ENCODE results near the gene SUMO3. TPM values are rescaled to one million over a fixed set of nuclear protein-coding genes. Genes with fewer than 3 reads are reported as not detected.

SUMO3 gene
- total and polyA plus RNA-seq, 2 donors (not counting 3 experiments of a cell fraction or from before 2014, with no cell fraction given) = 102 to 123 TPM

- no peaks in the 10 kb centered on the region for H3K9me3 ChIP-seq (replicated peaks; ENCODE audit: control insufficient read depth, insufficient read depth, low read length)
- H3K36me3 ChIP-seq (ENCODE audit: control insufficient read depth in 2 of 2, extremely low read depth in 1 of 2, insufficient read depth in 2 of 2, low read length in 2 of 2) = peaks cover 2 to 5% of the 10 kb centered on the region in 2 experiments
- ChIA-PET CTCF (interaction anchor here (0.8 to 1.9 kb wide), 3 partner anchors 10 to 279 kb away, joined by 3 to 9 read pairs (median 4); no protein-coding TSS in a partner anchor), POLR2A (no interaction called here)
- H3K27me3 ChIP-seq (ENCODE audit: control insufficient read depth in 2 of 2, insufficient read depth in 2 of 2, low read length in 2 of 2) = no peaks in the 10 kb centered on the region
- intact Hi-C loops (cut with micrococcal nuclease) = no loop called here
- H3K79me2 ChIP-seq (ENCODE audit: control insufficient read depth, insufficient read depth, low read length) = peaks cover 75% of the 10 kb centered on the region
- dilution Hi-C loops (cut with MboI; ENCODE audit: extremely low pct_ligation_motif_present, low sequenced_read_pairs) = no loop called here
- FAIRE-seq (no peak), DNase-seq (ENCODE audit: low read depth, low spot score) (no peak)
- no peaks in the 10 kb centered on the region for H3K9me1 ChIP-seq (replicated peaks; ENCODE audit: control insufficient read depth, extremely low read depth, insufficient read depth, low read length)
- H3K4me2 ChIP-seq (ENCODE audit: insufficient read depth, low read length) = no peak overlapping the region
- peaks cover 4% of the 10 kb centered on the region for H4K20me1 ChIP-seq (replicated peaks; ENCODE audit: control insufficient read depth, extremely low read depth, insufficient read depth, low read length)
- TF ChIP-seq MAX (IDR thresholded peaks at IDR 0.05; ENCODE audit: insufficient read depth, insufficient read length) (no peak), FOS (IDR thresholded peaks at IDR 0.05; ENCODE audit: borderline replicate concordance, insufficient read depth, low read length) (no peak), CTCF (IDR thresholded peaks at IDR 0.05; ENCODE audit: extremely low read depth in 1 of 2, insufficient read depth in 1 of 2, low read depth in 1 of 2, low read length in 2 of 2) (no peak), JUN (IDR thresholded peaks at IDR 0.05; ENCODE audit: borderline replicate concordance, insufficient read depth, insufficient read length, low read depth) (no peak), POLR2A (IDR thresholded peaks at IDR 0.05; ENCODE audit: low read depth, low read length) (no peak), POLR2AphosphoS5 (IDR thresholded peaks at IDR 0.05; ENCODE audit: insufficient read depth, low read depth, low read length) (no peak), EZH2 (IDR thresholded peaks at IDR 0.05; ENCODE audit: borderline replicate concordance, low read depth, low read length, severe bottlenecking) (no peak), GATA2 (IDR thresholded peaks at IDR 0.05; ENCODE audit: insufficient read depth, insufficient read length, low read depth, low read length) (no peak), MYC (IDR thresholded peaks at IDR 0.05; ENCODE audit: low read depth, low read length) (no peak)
- H3K27ac ChIP-seq (ENCODE audit: insufficient read depth, low read depth, low read length) = no peak overlapping the region
- no TSS peak for BruUV-seq (replicated peaks)
- no peak overlapping the region for H3K4me3 ChIP-seq (replicated peaks in 1 of 3; ENCODE audit: insufficient read depth in 1 of 3, low read depth in 1 of 3, low read length in 3 of 3)
- no peaks in the 10 kb centered on the region for H3K4me1 ChIP-seq (ENCODE audit: control insufficient read depth, extremely low read depth, insufficient read depth, low read length)
- H2AFZ ChIP-seq (ENCODE audit: low read depth, low read length) = no peak overlapping the region
- H3K9ac ChIP-seq (replicated peaks; ENCODE audit: extremely low read depth, insufficient read depth, low read length) = no peak overlapping the region
These were observed 28.0 kb downstream of the SUMO3 start for GRCh38 chr21:44789880-44790279.

Measured in endothelial cell of umbilical vein (primary cell).